GM12874 (cell line): ENCODE measurements around the gene ICA1.

Source experiments
- TF ChIP-seq, protein P1 (sequence below): IDR thresholded peaks from 2 replicates; pipeline ENCODE4 v1.5.1; 2011; ENCODE audit warnings: low read depth, mild to moderate bottlenecking, control low read depth, low read length, moderate library complexity; ENCODE audit not compliant: insufficient read depth

Gene ICA1

DNA sequence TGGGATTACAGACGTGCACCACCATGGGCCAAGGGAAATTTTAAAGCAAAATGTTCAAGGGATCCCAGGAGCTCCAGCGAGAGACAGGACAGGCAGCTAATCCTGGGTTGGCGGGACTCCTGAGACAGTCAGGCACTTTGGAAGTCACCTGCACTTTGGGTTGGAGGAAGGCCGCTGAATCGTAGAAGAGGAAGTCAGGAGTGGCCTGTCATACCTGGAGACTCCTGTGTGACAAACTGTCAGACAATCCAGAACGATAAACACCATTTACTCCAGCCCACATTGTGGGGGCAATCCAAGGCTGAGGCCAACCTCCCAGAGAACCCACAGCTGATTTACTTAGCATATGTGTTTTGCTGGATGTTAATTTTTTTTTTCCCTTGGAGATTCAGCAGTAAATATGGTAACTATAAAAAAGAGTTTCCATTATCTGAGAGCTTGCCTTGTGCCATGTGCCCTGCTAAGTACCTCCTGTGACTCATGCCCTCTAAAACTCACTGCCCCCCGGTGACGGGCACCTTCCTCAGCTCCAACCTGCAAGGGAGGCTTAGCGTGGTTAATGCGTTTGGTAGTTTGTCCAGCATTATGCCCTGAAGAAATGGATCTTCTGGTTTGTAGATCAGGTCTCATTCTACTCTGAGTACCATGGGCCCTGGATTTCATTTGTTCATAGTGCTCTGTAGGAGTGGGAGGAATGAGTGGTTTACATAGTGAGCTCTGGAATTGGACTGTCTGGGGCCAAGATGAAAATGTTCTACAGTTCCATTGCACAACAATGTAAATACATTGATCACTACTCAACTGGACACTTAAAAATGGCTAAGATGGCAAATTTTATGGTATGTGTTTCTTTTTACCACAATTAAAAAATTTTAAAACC is 50.9 kb downstream of the ICA1 start:
- TF ChIP-seq, protein P1, sequence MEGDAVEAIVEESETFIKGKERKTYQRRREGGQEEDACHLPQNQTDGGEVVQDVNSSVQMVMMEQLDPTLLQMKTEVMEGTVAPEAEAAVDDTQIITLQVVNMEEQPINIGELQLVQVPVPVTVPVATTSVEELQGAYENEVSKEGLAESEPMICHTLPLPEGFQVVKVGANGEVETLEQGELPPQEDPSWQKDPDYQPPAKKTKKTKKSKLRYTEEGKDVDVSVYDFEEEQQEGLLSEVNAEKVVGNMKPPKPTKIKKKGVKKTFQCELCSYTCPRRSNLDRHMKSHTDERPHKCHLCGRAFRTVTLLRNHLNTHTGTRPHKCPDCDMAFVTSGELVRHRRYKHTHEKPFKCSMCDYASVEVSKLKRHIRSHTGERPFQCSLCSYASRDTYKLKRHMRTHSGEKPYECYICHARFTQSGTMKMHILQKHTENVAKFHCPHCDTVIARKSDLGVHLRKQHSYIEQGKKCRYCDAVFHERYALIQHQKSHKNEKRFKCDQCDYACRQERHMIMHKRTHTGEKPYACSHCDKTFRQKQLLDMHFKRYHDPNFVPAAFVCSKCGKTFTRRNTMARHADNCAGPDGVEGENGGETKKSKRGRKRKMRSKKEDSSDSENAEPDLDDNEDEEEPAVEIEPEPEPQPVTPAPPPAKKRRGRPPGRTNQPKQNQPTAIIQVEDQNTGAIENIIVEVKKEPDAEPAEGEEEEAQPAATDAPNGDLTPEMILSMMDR, result no peak

DNA sequence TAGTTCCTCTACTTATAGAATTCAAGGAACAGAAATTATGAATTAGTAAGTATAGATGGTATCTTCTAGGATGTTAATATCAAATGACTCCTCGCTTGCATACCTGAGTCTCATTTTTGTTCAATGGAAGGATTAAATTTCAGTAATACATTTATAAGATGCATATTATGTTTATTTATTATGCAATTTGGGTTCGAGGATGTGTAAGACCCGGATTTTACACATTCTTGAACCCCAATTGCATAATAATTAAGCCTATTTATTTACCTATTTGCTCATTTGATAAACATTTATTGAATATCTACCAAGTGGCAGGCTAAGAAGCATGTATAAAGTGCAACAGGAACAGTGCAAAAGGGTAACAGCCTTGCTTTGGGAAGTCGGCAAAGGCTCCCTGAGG is 52.6 kb downstream of the ICA1 start:
- TF ChIP-seq, protein P1, result no peak

DNA sequence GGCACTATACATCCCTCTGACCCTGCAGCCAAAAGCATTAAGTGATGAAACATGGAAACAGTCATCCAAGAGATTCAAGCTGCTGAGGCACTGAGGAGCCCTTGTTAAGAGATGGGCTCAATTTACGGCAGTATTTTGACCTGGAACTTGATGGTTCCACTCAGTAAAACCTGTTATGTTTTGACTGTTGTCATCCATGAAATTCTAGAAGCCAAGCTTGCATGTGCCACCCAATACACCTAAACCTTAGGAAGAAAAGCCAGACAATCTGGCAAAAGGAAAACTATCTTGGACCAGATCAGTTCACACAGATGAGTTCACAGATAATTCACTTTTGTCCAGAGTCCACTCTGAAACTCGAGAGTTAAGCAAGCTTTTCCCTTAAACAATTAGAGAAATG is 53.2 kb downstream of the ICA1 start:
- TF ChIP-seq, protein P1, result no peak

DNA sequence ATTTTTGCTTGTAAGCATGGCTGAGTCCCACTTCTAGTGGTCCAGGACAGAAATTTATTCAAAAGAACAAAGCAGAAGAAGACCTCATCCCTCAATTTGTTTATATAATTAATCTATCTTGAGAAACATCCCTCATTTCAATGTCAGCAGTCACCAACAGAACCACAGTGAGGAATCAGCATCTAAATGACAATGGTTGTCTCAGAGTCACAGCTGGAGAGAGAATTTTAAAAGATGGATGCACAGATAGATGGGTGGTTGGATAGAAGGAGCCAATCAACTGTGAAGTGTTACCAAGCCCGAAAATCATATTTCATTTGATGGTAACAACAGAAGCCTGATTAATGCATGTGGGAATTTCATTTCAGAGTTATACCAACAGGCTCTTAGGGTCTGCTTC is 55.0 kb downstream of the ICA1 start:
- TF ChIP-seq, protein P1, result no peak

DNA sequence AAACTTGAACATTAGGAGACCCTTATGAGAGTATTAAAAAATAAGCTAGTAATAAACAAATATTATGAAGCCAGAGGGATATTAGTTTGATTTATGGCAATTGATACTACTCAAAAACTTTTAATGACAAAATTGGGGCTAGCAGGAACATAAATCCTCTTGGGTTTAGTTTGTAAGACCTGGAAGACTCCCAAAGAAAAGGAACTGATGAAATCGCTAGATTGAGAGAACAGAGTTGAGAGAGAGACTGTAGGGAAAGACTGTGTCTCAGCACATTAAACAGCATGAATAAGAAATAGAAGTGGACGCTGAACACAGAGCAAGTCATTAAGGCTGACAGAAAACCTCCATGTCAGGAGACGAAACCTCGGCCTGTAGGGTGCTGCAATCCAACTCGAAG is 56.4 kb downstream of the ICA1 start:
- TF ChIP-seq, protein P1, result no peak

DNA sequence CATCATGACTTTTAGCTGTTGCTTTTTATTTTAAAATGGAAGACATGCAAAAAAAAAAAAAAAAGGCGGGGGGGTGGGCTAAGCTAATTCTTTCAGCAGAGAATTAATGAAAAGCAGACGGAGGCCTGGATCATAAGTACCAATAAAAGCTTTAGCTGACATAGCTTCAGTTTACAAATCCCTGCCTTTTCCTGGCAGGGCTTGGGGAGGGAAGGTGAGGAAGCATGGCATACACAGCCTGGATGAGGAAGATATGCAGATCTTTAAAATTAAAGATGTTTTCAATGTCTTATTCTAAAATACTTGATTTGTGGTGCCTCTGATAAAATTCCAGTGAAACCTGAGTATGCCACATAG is 57.0 kb downstream of the ICA1 start:
- TF ChIP-seq, protein P1, result no peak

DNA sequence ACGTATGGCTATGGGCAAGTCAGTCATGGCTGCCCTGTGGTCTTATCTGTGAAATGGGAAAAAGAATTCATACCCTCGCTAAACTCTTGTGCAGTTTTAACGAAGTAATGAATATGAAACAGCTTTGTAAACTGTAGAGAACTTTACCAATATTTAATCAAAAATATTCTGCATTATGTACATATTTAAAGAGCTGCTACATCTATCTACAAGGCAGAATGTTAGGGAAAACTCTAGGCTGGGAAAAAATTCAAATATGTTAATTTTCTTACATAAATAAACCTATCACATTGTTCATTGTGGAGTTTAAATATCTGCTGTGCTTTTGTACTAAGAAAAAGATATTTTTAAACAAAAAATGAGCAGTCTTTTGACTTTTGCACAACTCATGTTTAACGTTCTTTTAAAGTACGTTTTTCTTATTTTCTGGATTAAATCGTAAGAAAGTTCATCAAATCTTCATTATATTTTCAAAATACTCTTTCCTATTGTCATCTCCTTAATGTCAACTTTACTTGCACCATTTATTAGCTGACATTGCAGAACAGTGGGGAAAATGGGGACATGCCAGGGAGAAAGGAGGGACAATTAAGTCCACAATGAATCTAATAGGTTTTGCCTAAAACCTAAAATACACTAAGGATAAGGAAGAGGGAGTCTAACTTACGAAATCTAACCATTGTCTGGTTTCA is 57.5 kb downstream of the ICA1 start:
- TF ChIP-seq, protein P1, result no peak
